ENCODE data around the gene IL11RA.

Gene IL11RA

GRCh38 chr9:34687276-34688030, 35.5 kb downstream of the IL11RA start:
- no peak for DNase-seq (ENCODE audit: low read depth)

- no peak for DNase-seq (ENCODE audit: low read depth)
These were observed 36.5 kb downstream of the IL11RA start for GRCh38 chr9:34688329-34689115.

- DNase-seq (ENCODE audit: low read depth), result no peak
These were observed 37.1 kb downstream of the IL11RA start for GRCh38 chr9:34689116-34689470.

- no peak for DNase-seq (ENCODE audit: low read depth)
These were observed 37.5 kb downstream of the IL11RA start for GRCh38 chr9:34689512-34689911.

GRCh38 chr9:34690983-34691935, 39.3 kb downstream of the IL11RA start, which contains the start of gene CCL19:
TSS of gene CCL19 (minus strand) at chr9:34691276. CDS start at chr9:34691139, 137 bp downstream.
- no peak for DNase-seq (ENCODE audit: low read depth)

- DNase-seq (ENCODE audit: low read depth), result no peak
These were observed 39.9 kb downstream of the IL11RA start for GRCh38 chr9:34691936-34692315.

GRCh38 chr9:34693560-34693959, 41.6 kb downstream of the IL11RA start:
- no peak for DNase-seq (ENCODE audit: low read depth)

GRCh38 chr9:34694811-34695210, 42.8 kb downstream of the IL11RA start:
- DNase-seq (ENCODE audit: low read depth), result no peak

GRCh38 chr9:34701023-34701768, 49.2 kb downstream of the IL11RA start:
- peak; percentile 54 for DNase-seq (ENCODE audit: low read depth)

GRCh38 chr9:34701769-34702736, 50.1 kb downstream of the IL11RA start:
- DNase-seq (ENCODE audit: low read depth), result peak; percentile 76

GRCh38 chr9:34707130-34707529, 55.1 kb downstream of the IL11RA start:
- no peak for DNase-seq (ENCODE audit: low read depth)

GRCh38 chr9:34709196-34709978, 57.4 kb downstream of the IL11RA start:
- DNase-seq (ENCODE audit: low read depth), result no peak

- DNase-seq (ENCODE audit: low read depth), result no peak
These were observed 58.0 kb downstream of the IL11RA start, which contains the start of gene CCL21 for GRCh38 chr9:34710023-34710422. TSS of gene CCL21 (minus strand) at chr9:34710136. CDS start at chr9:34710066, 70 bp downstream.
